Frontal cortex (tissue), 4 donors: Measurements from ENCODE around the gene GLB1L3. TPM values are rescaled to one million over a fixed set of nuclear protein-coding genes. Genes with fewer than 3 reads are reported as not detected.

ENCODE experiments used
- DNase-seq, 2 donors: peaks; one replicate each; pipeline ENCODE4 v3.0.0; 2012; ENCODE audit warnings: low spot score in 2 of 2
- FAIRE-seq: peaks from 2 replicates; lab custom pipeline; 2012; peaks lifted over from hg19 to GRCh38; lab: Jason Lieb, UNC
- total RNA-seq: library from RNA; depleted of rRNA; stranded (reverse); fragments of >200 nt; gene quantifications from one replicate; pipeline ENCODE4 v1.2.3, GENCODE V29; 2014
- donor health status: control.
- donor health status: control.
- donor health status: control.

GLB1L3 gene, protein sequence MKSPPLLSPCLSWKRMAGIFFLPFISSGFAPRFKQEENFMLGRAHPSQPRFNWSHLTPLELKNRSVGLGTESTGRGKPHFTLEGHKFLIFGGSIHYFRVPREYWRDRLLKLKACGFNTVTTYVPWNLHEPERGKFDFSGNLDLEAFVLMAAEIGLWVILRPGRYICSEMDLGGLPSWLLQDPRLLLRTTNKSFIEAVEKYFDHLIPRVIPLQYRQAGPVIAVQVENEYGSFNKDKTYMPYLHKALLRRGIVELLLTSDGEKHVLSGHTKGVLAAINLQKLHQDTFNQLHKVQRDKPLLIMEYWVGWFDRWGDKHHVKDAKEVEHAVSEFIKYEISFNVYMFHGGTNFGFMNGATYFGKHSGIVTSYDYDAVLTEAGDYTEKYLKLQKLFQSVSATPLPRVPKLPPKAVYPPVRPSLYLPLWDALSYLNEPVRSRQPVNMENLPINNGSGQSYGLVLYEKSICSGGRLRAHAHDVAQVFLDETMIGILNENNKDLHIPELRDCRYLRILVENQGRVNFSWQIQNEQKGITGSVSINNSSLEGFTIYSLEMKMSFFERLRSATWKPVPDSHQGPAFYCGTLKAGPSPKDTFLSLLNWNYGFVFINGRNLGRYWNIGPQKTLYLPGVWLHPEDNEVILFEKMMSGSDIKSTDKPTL
- total RNA-seq: 0.41 TPM

DNA sequence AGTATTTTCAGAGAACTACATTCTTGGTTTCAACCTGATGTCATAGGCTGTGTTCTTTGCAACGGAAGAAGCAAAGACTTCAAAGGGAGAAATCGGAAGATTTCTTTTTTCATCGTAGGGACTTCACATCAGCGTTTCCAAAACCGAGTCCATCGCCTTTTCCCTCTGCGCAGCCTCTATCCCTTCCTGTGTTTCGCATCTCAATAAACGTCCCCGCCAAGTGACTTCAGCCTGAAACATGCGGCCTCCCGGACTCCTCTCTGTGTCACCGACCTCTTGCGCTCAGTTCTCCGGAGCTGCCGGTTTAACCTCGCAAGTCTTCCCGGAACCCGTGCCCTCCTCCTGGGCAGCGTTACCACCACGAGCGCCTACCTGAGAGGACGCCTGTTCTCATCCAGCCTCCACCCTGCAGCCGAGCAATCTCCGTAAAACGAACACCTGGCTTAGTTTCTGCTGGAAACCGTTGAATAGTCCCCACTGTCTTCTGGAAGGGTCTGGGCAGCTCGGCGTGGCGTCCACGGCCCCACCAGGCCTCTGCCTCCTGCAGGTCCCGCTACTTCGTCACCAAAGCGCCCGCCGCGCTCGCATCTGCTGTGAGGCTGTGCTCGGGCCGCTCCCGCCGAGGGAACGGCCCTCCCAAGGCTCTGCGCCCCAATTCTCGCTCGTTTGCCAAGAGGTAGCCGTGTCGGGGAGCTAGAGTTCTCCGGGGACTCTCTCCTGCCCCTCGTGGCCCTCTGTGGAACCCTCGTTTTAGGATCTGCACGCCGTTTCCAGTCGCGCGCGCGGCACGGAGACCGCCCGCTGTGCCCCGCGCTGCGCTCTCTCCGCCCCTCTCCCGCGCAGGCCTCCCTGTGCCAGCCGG, at the start of gene GLB1L3:
GLB1L3 (plus strand) TSS at position 846 of the 862 bp plus-strand sequence. CDS start 362 bp downstream, outside the sequence.
- DNase-seq: peak; percentile 48 to 70
- FAIRE-seq: no peak

DNA sequence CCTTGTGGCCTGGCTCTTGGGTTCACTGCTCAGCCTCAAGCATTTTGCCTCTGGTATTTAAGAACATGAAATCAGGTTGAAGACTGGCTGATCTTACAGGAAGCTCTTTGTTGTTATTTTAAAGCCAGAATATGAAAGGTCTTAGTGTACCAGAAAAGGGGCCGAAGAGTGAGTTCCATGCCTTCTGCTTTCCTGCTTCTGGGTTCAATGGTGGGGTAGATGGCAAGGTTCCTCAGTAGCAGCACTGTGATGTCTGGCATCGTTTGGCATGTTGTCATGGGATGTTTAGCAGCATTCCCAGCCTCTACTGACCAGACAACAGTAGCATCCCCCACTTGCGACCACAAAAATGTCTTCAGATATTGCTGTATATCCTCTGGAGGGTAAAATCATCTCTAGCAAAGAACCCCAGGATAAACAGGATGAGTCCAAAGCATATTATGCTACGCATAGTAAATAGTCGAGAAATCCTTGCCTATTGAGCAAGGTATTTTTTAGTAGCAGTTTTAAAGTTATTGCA, 49.3 kb upstream of the GLB1L3 start:
- DNase-seq (no peak), FAIRE-seq (no peak)

DNA sequence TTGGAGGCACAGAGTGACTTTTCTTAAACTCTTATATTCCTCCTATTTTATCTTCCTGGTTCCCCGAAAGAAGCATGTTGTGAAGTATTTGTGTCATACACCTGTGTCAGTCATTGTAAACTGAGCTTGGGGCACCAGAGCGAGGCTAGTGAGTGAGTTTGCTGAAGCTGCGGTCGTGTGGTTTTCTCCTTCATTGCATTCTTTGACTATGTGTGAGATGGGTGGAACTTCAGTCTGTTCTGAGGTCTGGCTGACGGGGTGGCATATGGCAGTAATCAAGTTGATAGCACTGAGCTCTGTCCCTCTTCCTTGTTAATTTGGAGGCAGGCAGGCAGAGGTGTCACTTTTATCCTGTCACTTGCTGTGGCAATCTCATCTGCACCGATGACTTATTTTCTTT, 47.6 kb upstream of the GLB1L3 start:
- FAIRE-seq (no peak), DNase-seq (no peak)

DNA sequence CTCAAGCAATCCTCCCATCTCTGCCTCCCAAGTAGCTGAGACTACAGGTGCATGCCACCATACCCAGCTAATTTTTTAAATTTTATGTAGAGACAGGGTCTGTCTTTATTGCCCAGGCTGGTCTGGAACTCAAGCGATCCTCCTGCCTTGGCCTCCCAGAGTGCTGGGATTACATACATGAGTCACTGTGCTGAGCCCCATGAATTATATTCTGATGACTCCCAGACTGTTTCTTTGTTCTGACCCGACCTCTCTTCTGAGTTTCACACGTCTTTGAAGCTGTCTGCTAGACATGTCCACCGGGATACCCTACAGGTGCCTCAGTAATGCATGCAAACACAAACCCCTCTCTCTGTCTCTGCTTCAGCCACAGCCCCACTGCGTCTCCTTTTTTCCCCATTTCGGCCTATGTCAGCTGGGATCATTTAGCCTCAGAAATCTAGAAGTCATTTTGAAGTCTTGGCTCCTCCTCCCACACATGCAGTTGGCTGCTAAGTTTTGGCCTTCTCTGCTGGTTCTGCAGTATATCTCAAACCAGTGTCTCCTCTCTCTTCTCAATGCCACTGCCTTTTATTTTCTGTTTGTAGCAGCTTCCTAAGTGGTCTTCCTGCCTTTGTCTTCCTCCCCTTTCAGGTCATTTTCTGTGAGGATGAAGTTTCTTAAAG, 46.9 kb upstream of the GLB1L3 start:
- DNase-seq (no peak), FAIRE-seq (no peak)

DNA sequence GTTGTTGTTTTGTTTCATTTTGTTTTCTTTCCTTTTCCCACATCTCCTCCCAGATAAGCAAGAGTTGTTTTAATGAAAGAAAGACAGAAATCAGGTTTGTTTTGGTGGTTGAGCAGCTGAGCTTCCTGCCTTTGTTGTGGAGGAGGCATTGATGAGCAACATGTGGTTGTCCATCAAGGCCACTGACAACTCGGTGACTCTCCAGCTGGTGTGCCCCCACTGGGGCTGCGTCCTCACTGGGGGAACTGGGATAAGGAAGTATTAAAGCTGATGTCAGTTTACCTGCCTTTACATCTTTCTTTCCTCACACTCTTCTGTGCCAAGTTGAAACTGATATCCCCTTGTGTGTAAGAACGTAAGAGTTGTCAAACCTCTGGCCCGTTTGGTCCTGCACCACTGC, 45.8 kb upstream of the GLB1L3 start:
- no peak for FAIRE-seq
- no peak for DNase-seq

DNA sequence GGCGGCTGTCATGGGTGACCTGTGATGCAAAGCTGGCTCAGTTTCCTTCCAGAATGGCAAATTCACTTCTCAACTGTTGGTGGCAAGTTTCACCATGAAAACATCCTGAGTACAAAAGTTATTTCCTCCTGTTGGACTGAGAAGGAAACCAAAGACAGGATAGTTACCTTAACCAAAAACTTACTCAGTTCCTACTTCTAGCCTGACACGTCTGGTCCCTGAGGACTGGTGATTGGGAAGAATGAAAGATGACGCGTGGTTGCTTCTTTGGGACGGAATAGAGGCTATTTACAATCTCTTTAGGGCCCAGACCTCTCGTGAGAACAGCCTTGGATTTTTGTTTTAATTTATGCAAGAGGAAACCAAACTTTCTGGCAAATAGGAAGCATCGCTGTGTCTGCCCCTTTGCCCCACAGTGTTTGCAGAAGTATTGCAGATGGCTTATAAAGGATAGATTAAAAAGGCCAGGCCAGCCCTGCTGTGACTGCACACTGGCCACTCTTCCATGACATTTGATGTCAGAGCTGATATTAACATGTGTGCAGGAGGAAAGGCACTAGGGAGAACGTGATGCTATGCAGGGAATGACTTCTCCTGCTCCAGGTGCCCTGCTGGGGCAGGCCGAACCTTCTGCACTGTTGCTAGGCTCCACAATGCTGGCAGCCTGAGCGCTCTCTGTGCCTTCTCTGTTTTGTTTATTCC, 44.1 kb upstream of the GLB1L3 start:
- FAIRE-seq: no peak
- no peak for DNase-seq

DNA sequence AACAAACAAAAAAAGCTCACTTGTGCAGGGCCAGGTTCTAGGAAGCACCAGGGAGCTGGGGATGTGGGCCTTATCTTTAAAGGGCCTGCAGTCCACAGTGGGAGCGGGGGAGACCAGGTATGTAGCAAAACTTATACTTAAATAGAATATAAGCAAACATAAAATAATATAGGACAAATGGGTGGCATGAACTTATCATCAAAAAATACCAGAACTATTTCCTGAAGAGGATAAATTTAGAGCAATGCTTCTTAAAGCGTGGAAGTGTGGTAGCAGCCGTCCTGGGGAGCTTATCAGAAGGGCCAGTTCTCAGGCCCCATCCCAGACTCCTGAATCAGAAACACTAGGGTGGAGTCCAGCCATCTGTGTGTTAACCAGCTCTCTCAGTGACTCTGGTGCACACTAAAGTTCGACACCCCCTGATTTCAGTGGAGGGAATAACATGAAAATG, 42.4 kb upstream of the GLB1L3 start:
- FAIRE-seq: no peak
- no peak for DNase-seq

DNA sequence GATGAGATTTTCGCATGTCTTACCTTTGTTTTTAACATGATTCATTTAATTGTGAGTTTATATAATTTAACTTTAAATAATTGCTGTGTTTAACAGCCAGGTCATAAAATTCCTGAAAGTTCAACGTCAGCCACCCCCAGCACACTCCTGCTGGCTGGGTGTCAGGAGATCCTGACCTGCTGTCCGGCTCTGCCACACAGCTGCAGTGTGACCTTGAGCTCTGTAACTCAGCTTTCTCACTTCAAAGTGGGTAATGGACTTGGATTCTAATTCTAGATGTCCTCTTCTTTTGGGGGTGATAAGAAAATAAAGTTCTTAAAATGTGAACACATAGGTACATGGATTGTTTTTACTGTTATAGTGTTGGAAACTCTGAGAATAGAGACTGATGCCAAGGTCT, 40.8 kb upstream of the GLB1L3 start:
- DNase-seq (no peak), FAIRE-seq (no peak)

DNA sequence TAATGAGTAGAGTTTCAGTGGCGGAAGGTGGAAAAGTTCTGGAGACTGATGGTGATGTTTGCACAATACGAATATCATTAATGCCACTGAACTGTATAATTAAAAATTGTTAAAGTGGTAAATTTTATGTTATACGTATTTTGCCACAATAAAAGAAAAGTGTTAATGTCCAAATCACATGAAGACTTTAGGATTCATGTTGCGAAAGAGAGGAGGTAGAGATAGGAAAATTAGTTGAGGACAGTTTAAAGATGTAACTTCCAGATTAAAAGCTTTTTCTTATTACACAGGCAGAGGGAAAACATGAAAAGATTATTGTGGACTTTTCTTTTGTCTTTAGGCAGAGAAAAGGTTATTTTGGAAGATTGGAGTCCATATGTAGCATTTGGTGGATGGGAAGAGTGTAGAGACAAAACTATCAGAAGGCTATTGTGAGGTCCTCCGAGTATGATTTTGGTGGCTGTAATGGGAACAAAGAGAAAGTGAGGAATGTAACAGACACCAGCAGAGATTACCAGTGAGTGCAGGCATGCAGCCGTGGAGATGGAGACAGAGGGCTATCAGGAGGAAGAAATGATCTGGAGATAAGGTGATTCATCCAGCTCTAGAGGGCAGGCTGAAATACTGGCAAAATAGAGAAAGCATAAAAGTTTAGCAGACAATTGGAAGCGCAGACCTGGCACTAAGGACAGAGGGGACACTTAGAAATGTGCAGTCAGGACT, 39.2 kb upstream of the GLB1L3 start:
- DNase-seq (no peak), FAIRE-seq (no peak)

DNA sequence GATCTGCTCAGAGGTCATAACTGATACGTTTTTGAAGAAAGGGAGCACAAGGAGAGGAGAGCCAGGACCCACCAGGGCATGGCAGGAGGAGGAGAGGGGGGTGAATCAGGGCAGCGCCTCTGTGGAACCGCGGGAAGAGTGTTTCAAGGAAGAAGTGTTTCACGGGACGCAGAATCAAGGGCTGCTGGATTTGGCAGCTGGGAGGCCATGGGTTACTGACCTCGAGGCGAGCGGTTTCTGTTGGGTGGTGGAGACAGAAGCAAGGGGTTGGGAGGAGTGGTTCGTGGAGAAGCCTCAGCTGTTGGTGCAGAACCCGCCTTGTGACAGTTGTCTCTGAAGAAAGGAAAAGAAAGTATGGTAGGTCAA, 38.6 kb upstream of the GLB1L3 start:
- FAIRE-seq (no peak), DNase-seq (no peak)

DNA sequence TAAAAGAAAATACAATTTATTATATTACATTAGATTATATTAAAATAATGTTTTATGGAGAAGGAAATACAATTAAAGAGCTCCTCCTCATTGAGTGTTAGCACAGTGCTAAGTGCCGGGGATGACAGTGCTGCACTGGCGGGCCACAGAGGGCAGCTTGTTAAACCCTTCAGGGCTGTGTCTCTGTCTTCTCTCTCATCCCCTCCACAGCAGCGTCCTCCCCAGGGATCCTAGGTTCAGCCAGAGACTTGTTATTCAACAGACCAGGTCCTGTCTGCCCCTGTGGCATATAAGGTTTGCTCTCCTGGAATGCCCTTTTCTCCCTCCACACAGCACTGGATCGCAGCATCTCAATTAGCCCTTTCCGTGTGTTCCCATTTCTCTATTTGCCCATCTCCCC, 37.2 kb upstream of the GLB1L3 start:
- FAIRE-seq: no peak
- DNase-seq: no peak

DNA sequence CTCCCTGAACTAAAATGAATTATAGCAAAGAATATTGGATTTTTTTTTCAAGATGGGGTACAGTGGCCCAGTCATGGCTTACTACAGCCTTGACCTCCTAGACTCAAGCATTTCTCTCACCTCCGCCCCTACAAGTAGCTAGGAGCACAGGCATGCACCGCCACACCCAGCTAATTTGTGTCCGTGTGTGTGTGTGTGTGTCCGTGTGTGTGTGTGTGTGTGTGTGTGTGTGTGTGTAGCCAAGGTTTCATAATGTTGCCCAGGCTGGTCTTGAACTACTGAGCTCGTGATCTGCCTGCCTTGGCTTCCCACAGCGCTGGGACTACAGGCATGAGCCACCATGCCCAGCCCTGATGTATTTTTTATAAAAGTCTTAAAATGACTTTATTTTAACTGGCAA, 35.6 kb upstream of the GLB1L3 start:
- no peak for DNase-seq
- FAIRE-seq: no peak

DNA sequence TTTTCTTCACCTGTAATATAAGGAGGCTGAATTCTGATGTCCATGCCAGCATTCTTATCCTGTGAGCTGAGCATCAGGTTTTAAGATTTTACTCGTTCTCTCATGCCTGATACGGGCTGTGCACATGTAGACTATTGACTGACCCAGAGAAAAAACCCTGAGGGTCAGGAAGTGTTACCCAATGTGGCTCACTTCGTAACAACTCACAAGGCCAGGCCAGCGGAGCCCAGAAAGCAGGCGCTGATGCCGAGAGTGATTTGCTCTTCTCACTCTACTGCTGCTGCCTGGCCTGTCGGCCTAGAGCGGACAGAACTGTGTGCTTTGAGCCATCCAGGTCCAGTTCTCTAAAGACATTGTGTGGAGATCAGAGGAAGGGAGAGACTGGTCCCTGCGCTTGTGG, 33.8 kb upstream of the GLB1L3 start:
- FAIRE-seq: no peak
- no peak for DNase-seq

DNA sequence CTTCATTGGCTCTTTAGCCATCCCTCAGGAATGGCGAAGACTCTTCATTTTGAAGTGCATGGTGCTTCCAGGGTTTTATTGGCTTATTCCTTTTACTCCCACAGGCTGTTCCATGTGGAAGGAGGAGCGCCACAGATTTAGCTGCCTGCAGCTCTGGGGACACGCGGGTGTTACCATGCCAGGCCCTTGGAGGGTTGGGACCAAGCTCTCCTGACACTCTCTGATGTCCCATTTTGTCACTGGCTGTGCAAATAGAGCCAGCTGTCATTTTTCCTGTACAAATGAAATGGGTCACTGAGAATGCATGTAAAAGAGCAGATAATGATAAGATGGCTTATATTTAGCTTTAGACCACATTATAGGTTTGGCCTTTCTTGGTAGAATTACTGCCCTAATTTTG, 32.3 kb upstream of the GLB1L3 start:
- DNase-seq: no peak
- no peak for FAIRE-seq

DNA sequence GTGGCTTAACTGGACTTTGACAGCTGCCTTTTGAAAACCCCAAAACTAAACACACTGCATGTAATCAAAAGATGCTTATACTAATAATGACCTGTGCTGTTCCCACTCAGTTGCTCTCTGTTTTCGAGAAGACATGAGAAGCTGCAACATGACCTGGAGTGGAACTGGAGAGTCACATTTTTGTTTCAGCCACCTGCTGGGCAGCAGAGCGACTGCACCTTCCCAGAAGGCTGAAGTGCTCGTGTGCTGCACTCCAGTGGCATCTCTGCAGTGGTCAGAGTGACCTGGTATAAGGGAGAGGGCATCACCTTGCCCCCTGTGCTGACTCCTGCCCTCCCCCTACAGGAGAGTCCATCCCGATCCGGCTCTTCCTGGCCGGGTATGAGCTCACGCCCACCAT, 31.6 kb upstream of the GLB1L3 start:
- FAIRE-seq (no peak), DNase-seq (no peak)

DNA sequence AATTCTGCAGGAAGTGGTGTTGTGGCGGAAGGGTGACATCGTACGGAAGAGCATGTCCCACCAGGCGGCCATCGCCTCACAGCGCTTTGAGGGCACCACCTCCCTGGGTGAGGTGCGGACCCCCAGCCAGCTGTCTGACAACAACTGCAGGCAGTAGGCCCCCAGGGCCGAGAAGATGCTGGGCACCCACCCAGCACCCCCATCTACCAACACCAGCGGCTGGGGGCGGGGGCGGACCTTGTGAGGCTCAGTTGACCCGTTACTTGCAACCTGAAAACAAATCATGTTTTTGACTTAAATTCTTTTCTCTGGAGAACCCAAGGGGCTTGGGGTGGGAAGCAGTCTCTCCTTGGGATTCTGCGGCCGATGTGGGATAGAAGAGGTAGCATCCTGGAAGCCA, 30.7 kb upstream of the GLB1L3 start:
- no peak for FAIRE-seq
- no peak for DNase-seq

DNA sequence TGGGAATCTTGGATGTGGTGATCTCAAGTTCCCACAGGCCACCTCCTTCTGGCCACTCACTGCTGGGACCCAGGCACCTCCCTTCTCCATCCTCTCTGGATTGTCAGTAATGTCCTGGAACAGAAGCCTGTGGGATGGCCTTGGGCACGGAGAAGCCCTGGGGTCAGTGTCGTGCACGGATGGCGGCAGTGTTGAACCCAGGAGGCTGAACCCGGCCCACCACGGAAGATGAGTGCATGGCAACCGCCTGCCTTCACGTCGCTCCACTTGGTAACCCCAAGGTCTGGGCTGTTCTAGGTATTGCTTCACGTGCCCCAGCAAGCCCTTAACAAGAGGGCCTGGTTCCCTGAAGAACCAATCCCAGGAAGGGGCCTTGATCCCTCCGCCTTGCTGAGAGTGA, 30.1 kb upstream of the GLB1L3 start:
- FAIRE-seq (no peak), DNase-seq (no peak)

DNA sequence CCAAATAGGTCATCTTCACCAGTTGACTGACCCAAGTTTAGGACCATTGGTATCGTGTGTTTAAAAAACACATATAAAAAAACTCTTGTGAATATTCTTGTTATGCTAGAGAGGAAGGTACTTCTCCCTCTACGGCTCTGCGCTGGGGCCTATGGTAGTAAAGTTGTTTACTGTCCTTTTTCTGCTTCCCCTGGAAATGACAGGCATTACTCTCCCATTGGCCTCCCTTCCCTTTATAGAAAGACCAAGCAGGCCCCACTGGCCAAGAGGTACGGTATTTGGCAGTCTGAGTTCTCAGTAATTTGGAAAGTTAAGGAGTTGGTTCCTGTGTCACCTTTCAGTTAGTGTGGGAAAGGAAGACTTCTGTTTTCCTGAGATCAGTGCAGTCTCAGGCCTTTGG, 29.5 kb upstream of the GLB1L3 start:
- DNase-seq (no peak), FAIRE-seq (no peak)
